NCI-H1436 (cell line): ENCODE measurements around the gene CENPB.
A peak's percentile ranks its signal among the peaks of the same experiment; 100 is the strongest.

Experiments used
- DNase-seq: peaks from one replicate; lab custom pipeline; 2025; lab: John Stamatoyannopoulos, UW

Gene CENPB

DNA sequence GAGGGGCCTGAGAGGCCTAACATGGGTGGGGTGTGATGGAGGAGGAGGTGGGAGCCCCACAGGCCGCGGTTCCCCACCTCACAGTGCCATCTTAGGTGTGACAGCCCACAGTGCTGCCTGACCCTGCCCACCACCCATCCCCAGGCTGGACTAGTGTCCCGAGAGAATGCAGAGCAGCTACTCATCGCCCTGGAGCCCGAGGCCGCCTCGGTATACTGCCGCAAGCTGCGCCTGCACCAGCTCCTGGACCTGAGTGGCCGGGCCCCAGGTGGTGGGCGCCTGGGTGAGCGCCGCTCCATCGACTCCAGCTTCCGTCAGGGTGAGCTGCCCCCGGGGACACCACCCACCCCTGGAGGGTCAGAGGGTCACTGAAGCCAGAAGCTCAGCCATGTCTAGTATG is 38.5 kb downstream of the CENPB start:
- no peak for DNase-seq

GRCh38 chr20:3747471-3747870 is 39.1 kb downstream of the CENPB start:
- DNase-seq, result no peak

DNA sequence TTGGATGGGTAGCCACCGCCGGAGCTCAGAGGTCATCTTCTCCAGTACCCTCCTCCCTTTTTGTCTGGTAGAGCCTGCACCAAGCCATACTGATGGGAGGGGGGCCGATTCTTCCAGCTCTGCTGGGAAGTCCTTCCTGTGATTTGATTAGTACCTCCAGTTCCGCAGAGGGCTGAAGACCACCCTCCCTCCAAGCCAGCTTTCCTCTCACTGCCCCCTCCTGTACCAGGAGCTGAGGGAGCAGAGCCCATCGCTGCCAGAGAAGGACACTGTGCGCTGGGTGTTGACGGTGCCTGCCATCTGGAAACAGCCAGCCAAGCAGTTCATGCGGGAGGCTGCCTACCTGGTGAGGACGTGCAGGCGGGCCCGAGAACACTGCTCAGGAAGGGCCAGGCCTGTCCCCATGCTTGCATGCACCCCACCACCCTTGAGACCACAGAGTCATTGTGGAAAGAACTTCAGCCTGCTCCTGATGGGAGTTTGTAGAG is 40.8 kb downstream of the CENPB start:
- DNase-seq, result no peak

DNA sequence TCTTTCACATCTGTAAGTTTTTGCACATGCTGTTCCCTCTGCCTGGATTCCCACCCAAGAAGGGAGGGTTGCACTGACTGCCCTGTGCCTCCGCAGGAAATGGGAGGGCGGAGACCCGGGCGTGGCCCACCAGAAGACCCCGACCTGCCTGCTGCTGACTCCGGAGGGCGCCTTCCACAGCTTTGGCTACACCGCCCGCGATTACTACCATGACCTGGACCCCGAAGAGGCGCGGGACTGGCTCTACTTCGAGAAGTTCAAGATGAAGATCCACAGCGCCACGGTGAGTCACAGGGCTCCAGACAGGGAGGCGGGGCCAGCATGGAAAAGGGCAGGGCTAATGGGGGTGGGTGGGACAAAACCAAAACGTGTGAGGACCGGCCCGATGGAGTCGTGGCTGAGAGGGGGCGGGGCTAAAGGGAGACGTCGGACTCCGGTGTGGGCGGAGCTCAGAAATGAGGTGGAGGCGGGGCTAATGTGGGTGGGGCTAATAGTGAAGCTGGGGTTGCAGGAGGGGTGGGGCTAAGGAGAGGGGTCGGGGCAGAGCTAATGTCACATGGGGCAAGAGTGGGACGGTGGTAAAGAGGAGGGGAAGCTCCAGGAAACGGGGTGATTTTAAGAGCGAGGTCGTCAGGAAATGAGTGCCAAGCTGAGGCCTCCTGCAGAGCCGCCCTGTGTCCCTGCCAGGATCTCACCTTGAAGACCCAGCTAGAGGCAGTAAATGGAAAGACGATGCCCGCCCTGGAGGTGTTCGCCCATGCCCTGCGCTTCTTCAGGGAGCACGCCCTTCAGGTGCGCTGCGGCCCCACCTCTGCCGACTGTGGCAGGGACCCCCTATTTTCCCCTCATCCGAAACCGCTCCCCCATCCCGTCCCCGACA is 41.5 kb downstream of the CENPB start:
- DNase-seq, result peak; percentile 32

- no peak for DNase-seq
These were observed 42.5 kb downstream of the CENPB start for GRCh38 chr20:3744037-3744436.

GRCh38 chr20:3743251-3743650 is 43.3 kb downstream of the CENPB start:
- no peak for DNase-seq

DNA sequence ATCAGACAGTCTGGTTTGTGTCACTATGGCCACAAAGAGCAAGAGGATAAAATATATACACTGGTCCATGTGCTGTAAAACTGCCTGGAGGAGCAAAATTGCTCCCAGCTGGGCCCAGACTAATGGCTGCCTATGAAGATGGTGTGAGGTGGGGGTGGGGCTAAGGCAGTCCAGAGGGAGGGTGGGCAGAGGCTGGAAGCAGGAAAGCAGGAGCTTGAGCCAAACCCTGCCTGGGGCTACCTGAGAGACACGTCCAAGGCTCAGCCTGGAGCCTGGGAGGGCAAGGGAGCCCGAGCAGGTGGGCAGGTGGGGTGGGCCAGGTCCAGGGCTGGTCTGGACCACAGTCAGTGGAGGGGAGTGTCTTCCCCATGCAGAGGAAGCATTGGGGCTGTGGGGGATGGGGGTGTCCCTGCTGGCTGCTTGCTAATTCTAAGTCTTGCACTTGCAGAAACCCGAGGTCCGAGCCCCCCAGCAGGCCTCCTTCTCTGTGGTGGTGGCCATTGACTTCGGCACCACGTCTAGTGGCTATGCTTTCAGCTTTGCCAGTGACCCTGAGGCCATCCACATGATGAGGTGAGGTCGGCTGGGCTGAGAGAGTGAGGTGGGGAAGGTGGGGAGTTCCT is 44.6 kb downstream of the CENPB start:
- DNase-seq, result no peak

DNA sequence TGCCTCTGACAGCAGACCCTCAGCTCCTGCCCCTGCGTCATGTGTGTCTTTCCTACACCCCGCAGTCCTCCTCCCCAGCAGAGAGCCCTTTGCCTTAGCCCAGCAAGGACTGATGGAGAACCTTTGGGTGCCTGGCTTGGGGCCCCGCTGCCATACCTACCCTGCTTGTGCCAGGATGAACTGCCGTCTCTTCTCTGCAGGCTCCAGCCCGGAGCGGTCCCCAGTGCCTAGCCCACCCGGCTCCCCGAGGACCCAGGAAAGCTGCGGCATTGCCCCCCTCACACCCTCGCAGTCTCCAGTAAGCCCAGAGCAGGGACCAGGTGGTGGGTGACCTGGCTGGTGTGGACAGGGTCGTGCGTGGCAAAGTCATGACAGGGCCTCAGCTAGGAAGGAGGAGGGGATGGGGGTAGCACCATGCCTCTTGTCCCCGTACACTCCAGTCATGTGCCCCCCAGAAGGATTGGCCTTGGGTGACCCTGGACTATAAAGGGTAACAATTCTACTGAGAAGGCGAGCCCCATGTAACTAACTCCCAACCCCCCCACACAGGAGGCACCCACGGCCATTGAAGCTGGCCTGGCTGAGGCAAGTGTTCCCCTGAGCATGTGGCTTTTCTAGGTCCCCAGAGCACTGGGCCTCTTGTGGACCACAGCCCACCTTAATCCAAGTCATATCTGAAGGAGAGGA is 45.8 kb downstream of the CENPB start:
- no peak for DNase-seq

DNA sequence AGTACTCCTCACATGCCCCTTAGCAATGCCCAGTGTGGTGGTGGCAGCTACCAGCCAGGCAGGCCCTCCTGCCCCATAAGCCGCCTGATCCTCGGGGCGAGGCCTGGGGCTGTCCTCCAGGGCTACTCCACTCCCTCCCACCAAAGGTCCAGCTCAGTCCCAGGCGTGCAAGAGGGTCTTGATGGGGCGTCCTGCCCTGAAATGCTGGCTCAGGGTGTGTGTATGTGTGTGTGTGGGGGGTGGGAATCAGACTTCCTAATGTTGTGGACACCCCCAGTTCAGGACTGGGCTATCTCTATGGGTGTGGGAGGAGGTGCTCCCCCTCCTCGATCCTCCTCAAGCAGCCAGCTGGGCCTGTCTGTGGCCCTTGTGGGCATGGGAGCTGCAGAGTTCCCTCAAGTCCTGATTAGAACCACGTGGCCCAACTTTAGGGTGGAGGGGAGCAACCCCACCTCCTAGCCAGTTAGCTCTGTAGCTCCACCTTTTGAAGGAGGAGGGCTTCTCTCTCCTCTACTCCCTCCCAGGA is 46.6 kb downstream of the CENPB start:
- no peak for DNase-seq

- no peak for DNase-seq
These were observed 47.2 kb downstream of the CENPB start for GRCh38 chr20:3739054-3739925.

DNA sequence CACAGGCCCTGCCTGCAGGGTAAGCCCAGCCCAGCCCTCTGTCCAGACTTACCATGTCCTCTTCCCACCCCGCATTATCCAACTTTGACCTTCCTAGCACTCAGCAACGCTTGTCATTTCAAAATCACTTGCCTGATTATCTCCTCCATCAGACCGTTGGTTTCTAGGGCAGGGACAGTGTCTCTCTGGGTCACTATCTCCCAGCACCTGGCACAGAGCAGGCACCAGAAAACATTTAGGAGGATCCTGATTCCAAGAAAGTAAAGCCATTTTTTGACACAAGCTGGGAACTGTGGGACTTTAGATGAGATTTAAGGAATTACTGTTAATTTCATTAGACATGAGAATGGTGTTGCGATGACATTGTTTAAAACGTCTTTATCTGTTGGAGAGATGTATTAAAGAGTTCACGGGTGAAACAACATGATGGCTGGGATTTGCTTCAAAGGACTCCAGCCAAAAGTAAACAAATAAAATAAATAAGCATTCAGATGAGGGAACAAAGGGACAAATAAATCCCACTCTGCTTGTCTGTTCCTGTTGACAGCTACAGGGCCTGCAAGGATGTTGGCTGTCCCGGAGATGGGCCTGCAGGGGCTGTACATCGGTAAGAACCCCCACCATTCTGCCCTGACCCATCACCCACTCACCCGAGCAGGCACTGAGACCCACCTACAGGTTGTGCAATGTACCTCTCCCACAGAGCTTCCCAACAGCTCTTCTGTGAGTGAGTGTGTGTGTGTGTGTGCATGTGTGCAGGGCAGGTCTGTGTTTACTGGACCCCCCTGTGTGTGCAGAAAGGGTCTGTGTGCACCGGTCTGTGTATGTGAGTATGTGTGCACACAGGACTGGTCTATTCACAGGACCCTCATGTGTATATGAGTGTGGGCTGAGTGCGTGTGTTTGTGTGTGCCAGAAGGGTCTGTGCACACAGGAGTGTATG is 48.2 kb downstream of the CENPB start:
- DNase-seq, result no peak

DNA sequence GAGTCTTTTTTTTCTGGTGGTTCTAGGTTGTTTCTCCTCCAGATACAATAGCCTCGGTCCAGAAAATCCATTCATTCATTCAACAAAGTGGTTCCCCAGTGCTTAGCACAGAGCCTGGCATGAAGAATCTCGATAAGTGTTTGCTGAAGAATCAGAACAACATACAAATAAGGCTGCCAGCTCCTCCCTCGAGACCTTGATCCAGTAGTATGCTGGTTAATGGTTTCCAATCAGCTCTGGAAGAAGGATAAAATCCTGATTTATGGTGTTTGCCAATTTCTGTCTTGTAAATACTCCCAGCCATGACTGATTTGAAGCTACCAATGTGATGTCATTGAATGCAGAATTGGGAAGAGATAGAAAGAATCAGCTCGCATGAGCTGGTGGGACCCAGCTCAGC is 50.8 kb downstream of the CENPB start:
- DNase-seq, result no peak

- DNase-seq, result no peak
These were observed 52.3 kb downstream of the CENPB start for GRCh38 chr20:3734111-3734843.
